Neural cell (in vitro differentiated cells): ENCODE results near the gene DNAH6.

ENCODE experiments used
- POLR2AphosphoS5 ChIP-seq: IDR thresholded peaks from 2 replicates; pipeline ENCODE4 v1.6.1; 2012
- TAF1 ChIP-seq: IDR thresholded peaks from 2 replicates; pipeline ENCODE4 v1.6.1; 2012; ENCODE audit warnings: low read depth
- TF ChIP-seq, protein P1 (sequence below): fragments of 450-650 bp; IDR thresholded peaks from 2 replicates; pipeline ENCODE4 v1.5.1; 2014; ENCODE audit warnings: antibody characterized with exemption, mild to moderate bottlenecking, moderate library complexity; ENCODE audit not compliant: poor library complexity, severe bottlenecking

DNA sequence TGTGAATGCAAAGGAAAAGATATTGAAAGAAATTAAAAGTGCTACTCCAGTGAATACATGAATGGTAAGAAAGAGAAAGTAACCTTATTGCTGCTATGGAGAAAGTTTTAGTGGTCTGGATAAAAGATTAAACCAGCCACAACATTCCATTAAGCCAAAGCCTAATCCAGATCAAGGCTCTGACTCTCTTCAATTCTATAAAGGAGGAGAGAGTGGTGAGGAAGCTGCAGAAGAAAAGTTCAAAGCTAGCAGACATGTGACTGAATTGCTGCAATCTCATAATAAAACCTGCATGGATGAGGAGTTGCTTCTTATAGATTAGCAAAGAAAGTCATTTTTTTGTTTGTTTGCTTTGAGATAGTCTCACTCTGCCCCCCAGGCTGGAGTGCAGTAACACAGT lies 130.2 kb downstream of the DNAH6 start:
- no peak for TF ChIP-seq TAF1
- TF ChIP-seq, protein P1, sequence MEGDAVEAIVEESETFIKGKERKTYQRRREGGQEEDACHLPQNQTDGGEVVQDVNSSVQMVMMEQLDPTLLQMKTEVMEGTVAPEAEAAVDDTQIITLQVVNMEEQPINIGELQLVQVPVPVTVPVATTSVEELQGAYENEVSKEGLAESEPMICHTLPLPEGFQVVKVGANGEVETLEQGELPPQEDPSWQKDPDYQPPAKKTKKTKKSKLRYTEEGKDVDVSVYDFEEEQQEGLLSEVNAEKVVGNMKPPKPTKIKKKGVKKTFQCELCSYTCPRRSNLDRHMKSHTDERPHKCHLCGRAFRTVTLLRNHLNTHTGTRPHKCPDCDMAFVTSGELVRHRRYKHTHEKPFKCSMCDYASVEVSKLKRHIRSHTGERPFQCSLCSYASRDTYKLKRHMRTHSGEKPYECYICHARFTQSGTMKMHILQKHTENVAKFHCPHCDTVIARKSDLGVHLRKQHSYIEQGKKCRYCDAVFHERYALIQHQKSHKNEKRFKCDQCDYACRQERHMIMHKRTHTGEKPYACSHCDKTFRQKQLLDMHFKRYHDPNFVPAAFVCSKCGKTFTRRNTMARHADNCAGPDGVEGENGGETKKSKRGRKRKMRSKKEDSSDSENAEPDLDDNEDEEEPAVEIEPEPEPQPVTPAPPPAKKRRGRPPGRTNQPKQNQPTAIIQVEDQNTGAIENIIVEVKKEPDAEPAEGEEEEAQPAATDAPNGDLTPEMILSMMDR = no peak
- TF ChIP-seq POLR2AphosphoS5 = no peak
